Measurements from ENCODE around the gene DNAH9.

DNAH9 gene

GRCh38 chr17:11598274-11599221 lies at the start of gene DNAH9:
Gene DNAH9, plus strand, starts transcription at chr17:11598470. Its CDS starts 29 bp downstream, at chr17:11598499.
- no peak for DNase-seq

DNA sequence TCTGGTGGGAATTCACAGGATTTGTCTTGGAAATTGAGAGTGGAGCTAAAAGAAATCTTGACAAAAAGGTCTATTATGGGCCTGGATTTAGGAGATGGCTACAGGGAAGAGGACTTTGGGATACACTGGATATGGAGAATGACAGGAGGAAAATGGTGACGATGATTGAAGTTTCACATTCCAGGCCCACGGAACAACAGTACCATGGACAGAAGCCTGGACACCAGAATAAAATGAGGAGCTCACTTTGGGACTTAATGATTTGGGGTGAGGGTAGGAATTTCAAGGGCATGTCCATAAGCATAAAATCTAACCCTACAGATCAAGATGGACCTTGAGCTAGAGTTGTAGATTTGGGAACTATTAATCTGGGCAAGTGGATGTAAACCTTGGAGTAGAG lies 47.8 kb upstream of the DNAH9 start:
- no peak for DNase-seq

- DNase-seq, result no peak
Observed at GRCh38 chr17:11551442-11551841, 46.8 kb upstream of the DNAH9 start.

DNA sequence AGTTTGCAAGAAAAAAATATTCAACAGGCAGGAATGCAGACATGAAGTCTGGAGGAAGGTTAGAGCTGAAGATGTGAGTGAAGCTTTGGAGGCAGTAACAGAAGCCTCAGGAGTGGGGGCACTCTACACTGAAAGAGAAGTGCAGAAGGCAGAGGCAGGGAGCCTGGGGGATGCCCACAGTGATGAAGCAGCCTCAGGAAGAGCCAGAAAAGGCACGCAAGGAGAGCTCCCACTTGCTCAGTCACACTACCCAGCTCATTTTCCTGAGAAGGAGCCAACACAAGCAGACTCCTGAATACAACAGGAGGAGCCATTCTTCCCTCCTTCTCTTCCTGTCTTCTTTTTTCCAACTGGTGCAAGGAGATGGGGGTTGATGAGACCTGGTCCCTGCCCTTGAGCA lies 45.1 kb upstream of the DNAH9 start:
- no peak for DNase-seq

- DNase-seq, result no peak
Observed at GRCh38 chr17:11554042-11554441, 44.2 kb upstream of the DNAH9 start.

DNA sequence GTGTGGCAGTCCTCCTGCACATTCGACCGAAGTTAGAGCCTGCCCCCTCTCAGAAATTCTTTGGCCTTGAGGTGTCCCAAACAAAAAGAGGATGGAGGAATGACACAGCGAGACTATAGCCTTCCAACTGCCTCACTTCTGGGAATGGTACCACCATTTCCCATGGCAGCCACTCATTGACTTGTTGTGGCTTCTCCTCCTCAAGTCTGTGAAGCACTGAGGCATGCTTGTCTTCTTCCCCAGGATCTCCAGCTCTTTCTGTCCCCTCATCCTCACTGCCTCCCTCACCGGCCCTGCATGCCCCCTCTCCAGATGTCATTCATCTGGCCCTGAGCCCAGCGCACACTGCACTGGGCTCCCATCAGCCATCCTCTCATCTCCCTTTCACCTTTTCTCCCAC lies 43.7 kb upstream of the DNAH9 start:
- no peak for DNase-seq

DNA sequence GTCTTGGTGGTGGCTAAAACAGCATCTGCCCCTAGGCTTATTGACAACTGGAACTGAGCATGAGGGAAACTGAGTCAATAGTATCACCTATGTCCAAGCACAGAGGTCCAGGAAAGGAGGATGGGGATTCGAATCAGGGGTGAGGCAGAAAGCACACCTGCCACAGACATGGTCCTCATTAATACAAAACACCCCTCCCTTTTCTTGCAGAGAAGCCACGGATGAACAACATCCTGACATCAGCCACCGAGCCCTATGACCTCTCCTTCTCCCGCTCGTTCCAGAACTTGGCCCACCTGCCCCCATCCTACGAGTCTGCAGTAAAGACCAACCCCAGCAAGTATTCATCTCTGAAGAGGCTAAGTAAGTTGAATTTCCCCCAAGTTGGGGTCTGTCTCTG lies 42.7 kb upstream of the DNAH9 start:
- no peak for DNase-seq

DNA sequence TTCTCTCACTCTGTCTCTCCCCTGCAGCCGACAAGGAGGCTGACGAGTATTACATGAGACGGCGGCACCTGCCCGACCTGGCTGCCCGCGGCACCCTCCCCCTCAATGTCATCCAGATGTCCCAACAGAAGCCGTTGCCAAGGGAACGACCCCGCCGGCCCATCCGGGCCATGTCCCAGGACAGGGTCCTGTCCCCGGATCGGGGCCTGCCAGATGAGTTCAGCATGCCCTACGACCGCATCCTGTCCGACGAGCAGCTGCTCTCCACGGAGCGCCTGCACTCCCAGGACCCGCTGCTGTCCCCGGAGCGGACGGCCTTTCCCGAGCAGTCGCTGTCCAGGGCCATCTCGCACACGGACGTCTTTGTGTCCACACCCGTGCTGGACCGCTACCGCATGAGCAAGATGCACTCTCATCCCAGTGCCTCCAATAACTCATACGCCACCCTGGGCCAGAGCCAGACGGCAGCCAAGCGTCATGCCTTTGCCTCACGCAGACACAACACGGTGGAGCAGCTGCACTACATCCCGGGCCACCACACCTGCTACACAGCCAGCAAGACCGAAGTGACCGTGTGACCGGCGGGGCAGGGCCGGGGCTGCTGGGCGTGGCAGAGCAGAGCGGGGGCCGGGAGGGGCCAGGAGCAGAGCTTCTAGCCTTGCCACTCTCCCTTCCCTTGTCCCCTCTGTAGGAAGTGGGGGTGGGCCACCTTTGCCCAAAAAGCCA lies 40.4 kb upstream of the DNAH9 start:
- no peak for DNase-seq

- no peak for DNase-seq
Observed at GRCh38 chr17:11558681-11559234, 39.5 kb upstream of the DNAH9 start.

DNA sequence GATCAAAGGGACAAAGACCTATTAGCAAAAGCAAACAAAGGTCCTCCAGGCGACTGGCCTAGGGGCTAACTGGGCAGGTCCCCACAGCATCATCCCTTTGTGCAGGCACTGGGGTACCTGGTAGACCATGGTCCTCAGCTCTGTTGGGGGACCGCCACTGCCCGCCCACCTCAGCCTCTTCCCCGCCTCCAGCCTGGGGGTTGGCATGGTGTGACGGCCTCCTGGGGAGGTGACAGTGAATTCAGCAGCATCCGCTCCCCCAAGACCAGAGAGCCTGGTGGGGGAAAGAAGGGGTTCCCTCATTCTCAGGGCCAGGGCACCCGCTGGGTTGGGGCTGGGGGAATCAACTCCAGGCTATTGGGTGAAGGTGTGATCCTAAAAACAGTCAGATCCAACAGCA lies 38.7 kb upstream of the DNAH9 start:
- no peak for DNase-seq

DNA sequence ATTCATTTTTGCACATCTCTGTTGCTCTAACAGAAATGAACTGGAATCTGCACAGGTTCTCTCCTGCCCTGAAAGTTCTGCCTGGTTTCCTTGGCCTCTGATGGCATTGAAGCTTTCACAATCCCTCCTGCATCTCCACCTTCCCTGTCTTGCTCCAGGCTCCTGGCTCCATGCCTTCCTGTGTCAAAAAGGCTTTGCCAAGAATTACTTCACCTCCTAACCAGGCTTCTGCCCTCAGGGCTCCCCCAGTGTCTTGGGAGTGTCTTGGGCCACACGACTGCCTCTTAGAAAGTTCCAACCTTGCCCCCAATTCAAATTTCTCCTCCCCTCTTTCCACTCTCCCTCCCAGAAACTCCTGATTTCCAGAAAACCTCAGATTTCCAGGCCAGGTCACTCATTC lies 37.0 kb upstream of the DNAH9 start:
- DNase-seq, result no peak

GRCh38 chr17:11561702-11562101 lies 36.6 kb upstream of the DNAH9 start:
- no peak for DNase-seq

GRCh38 chr17:11564589-11565380 lies 33.5 kb upstream of the DNAH9 start:
- no peak for DNase-seq

DNA sequence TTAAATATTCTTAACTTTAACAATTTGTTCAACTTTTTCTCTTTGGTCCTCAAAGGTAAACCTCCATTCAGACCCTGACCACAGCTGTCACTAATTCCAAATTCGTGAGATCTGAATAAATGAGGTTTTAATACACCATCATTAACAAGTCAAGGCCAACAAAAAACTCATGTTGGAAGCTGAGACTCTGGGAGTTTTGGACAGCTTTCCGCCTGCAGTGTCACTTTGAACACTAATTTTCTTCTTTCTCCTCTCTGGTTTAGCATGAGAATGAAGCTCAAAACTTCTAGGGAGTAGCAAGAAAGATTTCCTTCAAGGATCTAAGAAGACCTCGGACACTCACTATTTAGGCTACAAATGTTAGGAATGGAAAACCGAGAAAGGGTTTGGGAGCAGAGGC lies 32.7 kb upstream of the DNAH9 start:
- DNase-seq, result no peak

DNA sequence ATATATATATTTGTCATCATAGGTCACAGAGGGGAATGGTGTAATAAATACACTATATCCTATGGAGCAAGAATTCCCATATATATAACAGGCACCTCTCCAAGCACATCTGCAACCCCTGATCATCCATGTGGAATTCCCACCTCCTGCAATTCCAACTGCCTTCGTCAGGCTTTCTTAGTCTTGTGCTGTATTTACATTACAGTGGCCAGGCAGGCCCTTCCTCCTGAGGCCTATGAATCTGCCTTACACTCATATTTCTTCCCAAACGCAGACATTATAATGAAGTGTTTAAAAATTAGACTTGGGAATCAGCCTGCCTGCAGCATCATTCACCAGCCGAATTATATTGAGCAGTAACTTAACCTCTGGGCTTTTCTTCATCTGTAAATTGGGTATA lies 19.3 kb upstream of the DNAH9 start:
- no peak for DNase-seq

- DNase-seq, result no peak
Observed at GRCh38 chr17:11580677-11581076, 17.6 kb upstream of the DNAH9 start.

DNA sequence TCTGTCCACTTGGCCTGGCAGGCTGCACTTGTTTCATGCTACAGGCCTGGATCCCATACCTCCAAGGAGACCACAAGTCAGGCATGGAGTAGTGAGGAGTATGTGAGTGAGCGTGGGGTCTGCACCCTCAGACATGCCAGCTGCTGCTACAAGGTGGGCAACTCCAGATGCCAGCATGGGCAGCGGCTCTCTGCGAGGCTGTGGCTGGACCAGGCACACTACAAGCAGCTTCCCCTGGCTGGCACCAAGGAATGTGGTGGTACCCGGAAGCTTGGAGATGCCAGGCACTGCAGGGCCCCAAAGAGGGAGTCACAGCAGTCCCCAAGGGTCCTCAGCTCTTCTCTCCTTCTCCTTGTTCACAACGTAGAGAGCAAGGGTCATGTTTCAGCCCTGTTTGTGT lies 16.1 kb upstream of the DNAH9 start:
- DNase-seq, result no peak

DNA sequence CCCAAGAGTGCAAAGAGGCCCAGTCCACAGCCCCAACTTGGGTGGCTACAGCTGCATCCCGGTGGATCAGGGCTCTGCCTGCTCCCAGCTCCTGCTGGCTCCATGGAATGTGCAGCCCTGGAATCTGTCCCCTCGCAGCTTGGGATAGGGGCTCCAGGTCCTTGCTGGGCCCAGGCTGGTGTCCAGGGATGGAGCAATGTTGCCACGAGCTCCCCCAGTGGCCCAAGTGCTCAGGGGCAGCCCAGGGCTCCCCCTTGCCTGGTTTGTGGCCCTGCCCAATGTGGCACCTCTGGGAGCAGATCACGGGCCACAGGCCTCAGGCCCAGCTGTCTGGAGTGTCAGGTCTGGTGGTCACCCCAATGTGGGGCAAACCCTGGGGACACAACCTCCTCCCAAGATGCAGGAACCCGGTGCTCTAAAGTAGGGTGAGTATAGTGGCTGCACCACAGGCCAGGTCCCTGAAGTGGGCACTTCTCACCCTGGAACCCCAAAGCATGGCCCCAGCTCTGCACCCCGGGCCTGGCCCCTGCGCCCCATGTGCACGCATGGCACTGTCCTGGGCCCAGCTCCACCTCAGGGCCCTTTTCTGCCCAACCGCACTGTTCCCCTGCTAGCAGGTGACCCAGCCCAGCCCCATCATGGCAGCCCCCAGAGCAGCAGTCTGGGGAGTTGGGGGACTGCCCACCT lies 14.8 kb upstream of the DNAH9 start:
- no peak for DNase-seq

GRCh38 chr17:11589716-11590115 lies 8.6 kb upstream of the DNAH9 start:
- DNase-seq, result no peak

DNA sequence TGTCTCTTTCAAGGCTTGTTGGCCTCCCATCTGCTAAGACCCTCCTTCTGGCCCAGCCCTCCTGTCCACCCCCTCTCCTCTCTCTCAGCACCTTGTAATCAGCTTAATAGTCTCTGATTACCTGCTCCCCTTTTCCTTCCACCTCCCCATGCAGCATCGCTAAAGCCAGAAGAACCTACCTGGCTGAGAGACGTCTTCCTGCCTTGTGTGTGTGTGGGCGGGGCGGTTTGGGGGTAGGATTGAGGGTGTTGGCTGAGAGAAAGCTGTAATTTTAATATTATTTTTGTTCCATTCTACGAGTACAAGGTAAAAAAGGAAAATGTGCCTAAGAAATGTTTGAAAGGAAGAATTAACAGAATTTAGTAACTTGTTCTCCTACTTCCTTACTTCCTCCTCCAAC lies 3.4 kb downstream of the DNAH9 start:
- DNase-seq, result no peak

GRCh38 chr17:11608396-11608795 lies 10.1 kb downstream of the DNAH9 start:
- DNase-seq, result peak; percentile 1

GRCh38 chr17:11610999-11611566 lies 12.8 kb downstream of the DNAH9 start:
- no peak for DNase-seq
